HepG2 (cell line): ENCODE measurements around the gene MEI1. TPM values are rescaled to one million over a fixed set of nuclear protein-coding genes. Genes with fewer than 3 reads are reported as not detected.

Source experiments
- ATAC-seq: fragments of 200-7000 bp; cut with Tn5 transposase; 3 replicates; pipeline ENCODE4 v1.9.1; 2020; ENCODE audit warnings: mild to moderate bottlenecking, moderate library complexity
- BruUV-seq: library from RNA; stranded (reverse); fragments of 400-500 nt; replicated peaks from 2 replicates; lab custom pipeline; 2021; lab: Mats Ljungman, UMichigan
- CTCF ChIA-PET: fragments of 300-600 bp; formaldehyde crosslinking; extraction: SDS; loops from one replicate; lab custom pipeline; 2021; ENCODE audit warnings: low total read pairs, inconsistent platforms, low intra/inter-chr PET ratio; lab: Yijun Ruan, JAX
- POLR2A ChIA-PET: fragments of 350-600 bp; sonication (Branson Sonifier 250); formaldehyde crosslinking; loops from one replicate; lab custom pipeline; 2020; ENCODE audit warnings: antibody characterized with exemption, inconsistent platforms; lab: Yijun Ruan, JAX
- DNase-seq: peaks from one replicate; pipeline ENCODE4 v3.0.0-alpha.2; 2015; ENCODE audit warnings: low spot score
- FAIRE-seq: peaks from 3 replicates; lab custom pipeline; 2011; peaks lifted over from hg19 to GRCh38; lab: Jason Lieb, UNC
- H2AFZ ChIP-seq: one replicate; pipeline ENCODE4 v1.6.1; 2011; ENCODE audit warnings: low read length, inconsistent platforms
- H3K27ac ChIP-seq: fragments of 300-600 bp; 3 replicates; pipeline ENCODE4 v1.8.0; 2011; ENCODE audit warnings: mixed run types, mild to moderate bottlenecking, mixed read lengths, low read length, inconsistent platforms; ENCODE audit not compliant: insufficient read depth; ENCODE audit errors: extremely low read length
- H3K27me3 ChIP-seq, 2 experiments: fragments of 200-600 bp in 1 of 2; 2 replicates in 1 of 2; 3 replicates in 1 of 2; pipeline versions ENCODE4 v1.6.0 to v1.8.0; 2011; ENCODE audit warnings: low read length in 2 of 2, mild to moderate bottlenecking in 2 of 2, moderate library complexity in 2 of 2, inconsistent platforms in 1 of 2; ENCODE audit not compliant: insufficient read depth in 2 of 2, control insufficient read depth in 1 of 2
- H3K36me3 ChIP-seq, 2 experiments: fragments of 200-600 bp in 1 of 2; replicated peaks in 1 of 2; 2 replicates in 1 of 2; 3 replicates in 1 of 2; pipeline versions ENCODE4 v1.5.1 to v1.8.0; 2011; ENCODE audit warnings: low read length in 2 of 2, inconsistent platforms in 1 of 2; ENCODE audit not compliant: insufficient read depth in 2 of 2, control insufficient read depth in 1 of 2
- H3K4me1 ChIP-seq: 2 replicates; pipeline ENCODE4 v1.5.1; 2012; ENCODE audit warnings: low read length, inconsistent platforms; ENCODE audit not compliant: insufficient read depth
- H3K4me2 ChIP-seq: 2 replicates; pipeline ENCODE4 v1.6.0; 2011; ENCODE audit warnings: low read depth, low read length, inconsistent platforms
- H3K4me3 ChIP-seq, 3 experiments: fragments of 200-600 bp in 1 of 3; sonication (generic), shearing (Covaris generic) in 1 of 3; replicated peaks in 1 of 3; 2 replicates each; pipeline ENCODE4 v1.5.1; 2011 to 2016; ENCODE audit warnings: low read length in 3 of 3, inconsistent platforms in 2 of 3, low read depth in 2 of 3, mild to moderate bottlenecking in 2 of 3, control low read depth in 1 of 3, mixed read lengths in 1 of 3; ENCODE audit not compliant: insufficient read depth in 1 of 3
- H3K79me2 ChIP-seq: one replicate; pipeline ENCODE4 v1.6.1; 2011; ENCODE audit warnings: low read length, inconsistent platforms; ENCODE audit not compliant: insufficient read depth
- H3K9ac ChIP-seq: 2 replicates; pipeline ENCODE4 v1.6.0; 2011; ENCODE audit warnings: mild to moderate bottlenecking, low read depth, low read length, inconsistent platforms; ENCODE audit not compliant: insufficient read depth
- H3K9me3 ChIP-seq: 2 replicates; pipeline ENCODE4 v1.5.1; 2012; ENCODE audit warnings: mild to moderate bottlenecking, low read length
- H4K20me1 ChIP-seq: 2 replicates; pipeline ENCODE4 v1.6.0; 2011; ENCODE audit warnings: inconsistent platforms, mild to moderate bottlenecking, low read length, moderate library complexity; ENCODE audit not compliant: insufficient read depth
- AFF4 ChIP-seq: sonication (generic); formaldehyde crosslinking; IDR thresholded peaks from 2 replicates; pipeline ENCODE4 v1.4.0; 2020; ENCODE audit warnings: missing genetic modification reagents
- BORCS8-MEF2B ChIP-seq: sonication (generic); formaldehyde crosslinking; IDR thresholded peaks from 2 replicates; pipeline ENCODE4 v1.8.0; 2022; ENCODE audit warnings: mild to moderate bottlenecking, missing genetic modification reagents
- FOXP1 ChIP-seq, 2 experiments: fragments of 450-650 bp in 1 of 2; IDR thresholded peaks; 2 replicates each; pipeline ENCODE4 v1.6.1; 2017 to 2018; ENCODE audit warnings: antibody characterized with exemption in 1 of 2
- GLI4 ChIP-seq: sonication (generic); formaldehyde crosslinking; IDR thresholded peaks from 2 replicates; pipeline ENCODE4 v1.5.1; 2020; ENCODE audit warnings: missing genetic modification reagents, mild to moderate bottlenecking, moderate library complexity, borderline replicate concordance
- KLF15 ChIP-seq: sonication (generic); formaldehyde crosslinking; IDR thresholded peaks from 2 replicates; pipeline ENCODE4 v1.8.1; 2023; ENCODE audit warnings: borderline replicate concordance, mild to moderate bottlenecking, inconsistent platforms, missing genetic modification reagents, mixed read lengths
- MEIS2 ChIP-seq: sonication (generic); formaldehyde crosslinking; IDR thresholded peaks from 2 replicates; pipeline ENCODE4 v1.9.0; 2021; ENCODE audit warnings: mild to moderate bottlenecking, missing genetic modification reagents
- NFATC3 ChIP-seq: sonication (generic); formaldehyde crosslinking; IDR thresholded peaks from 2 replicates; pipeline ENCODE4 v1.5.1; 2020; ENCODE audit warnings: mild to moderate bottlenecking, missing genetic modification reagents
- NFKBIZ ChIP-seq: IDR thresholded peaks from 2 replicates; pipeline ENCODE4 v1.6.1; 2018; ENCODE audit warnings: missing genetic modification reagents, missing compliant biosample characterization
- NR2F2 ChIP-seq: IDR thresholded peaks from 2 replicates; pipeline ENCODE4 v1.6.1; 2012; ENCODE audit warnings: low read depth, inconsistent platforms, borderline replicate concordance
- PAF1 ChIP-seq: IDR thresholded peaks from 2 replicates; pipeline ENCODE4 v1.6.1; 2016; ENCODE audit warnings: missing genetic modification reagents, missing compliant biosample characterization
- SALL2 ChIP-seq: sonication (generic); formaldehyde crosslinking; IDR thresholded peaks from 2 replicates; pipeline ENCODE4 v1.8.1; 2023; ENCODE audit warnings: mild to moderate bottlenecking, missing genetic modification reagents, inconsistent platforms
- STAG1 ChIP-seq: sonication (generic); formaldehyde crosslinking; IDR thresholded peaks from 2 replicates; pipeline ENCODE4 v1.4.0; 2020; ENCODE audit warnings: missing genetic modification reagents
- ZFYVE20 ChIP-seq: sonication (generic); formaldehyde crosslinking; IDR thresholded peaks from 2 replicates; pipeline ENCODE4 v1.8.0; 2023; ENCODE audit warnings: low read depth, mild to moderate bottlenecking, moderate library complexity, missing genetic modification reagents, borderline replicate concordance
- ZMYM4 ChIP-seq: sonication (generic); formaldehyde crosslinking; IDR thresholded peaks from 2 replicates; pipeline ENCODE4 v1.8.1; 2023; ENCODE audit warnings: mild to moderate bottlenecking, missing genetic modification reagents
- ZNF432 ChIP-seq: sonication (generic); formaldehyde crosslinking; IDR thresholded peaks from 2 replicates; pipeline ENCODE4 v1.5.0; 2020; ENCODE audit warnings: missing genetic modification reagents, mild to moderate bottlenecking, borderline replicate concordance
- ZNF569 ChIP-seq: sonication (generic); formaldehyde crosslinking; IDR thresholded peaks from 2 replicates; pipeline ENCODE4 v1.5.0; 2020; ENCODE audit warnings: mild to moderate bottlenecking, missing genetic modification reagents, moderate library complexity, borderline replicate concordance
- ZNF768 ChIP-seq: sonication (generic); formaldehyde crosslinking; IDR thresholded peaks from 2 replicates; pipeline ENCODE4 v1.4.0; 2020; ENCODE audit warnings: missing genetic modification reagents
- WGBS: methylation state at CpG from one replicate; pipeline ENCODE4 v1.1.6; 2017; ENCODE audit warnings: low lambda C conversion rate; 5-methylcytosine and 5-hydroxymethylcytosine counted together
- in situ Hi-C: cut with HindIII; loops from 2 replicates; pipeline ENCODE4 v1.10.0; 2017; ENCODE audit warnings: low pct_unique_long_range_greater_than_20kb; ENCODE audit not compliant: extremely low pct_ligation_motif_present
- intact Hi-C: fragments of 100-400 bp; cut with micrococcal nuclease; formaldehyde crosslinking; loops from one replicate; pipeline ENCODE4 v1.10.0; 2022; ENCODE audit not compliant: unreplicated experiment
- polyA plus RNA-seq, 8 experiments: library from polyadenylated mRNA; depleted of rRNA in 3 of 8; stranded (reverse) in 7 of 8; unstranded in 1 of 8; fragments of >200 nt; fragmentation: Illumina TruSeq in 4 of 8; extraction: Trizol in 4 of 8; gene quantifications; 2 replicates each; pipeline versions ENCODE4 v1.2.1 to v1.2.3, GENCODE V29; 2011 to 2016; ENCODE audit warnings: low read depth in 4 of 8, missing spikeins in 1 of 8, mixed read lengths in 1 of 8; ENCODE audit not compliant: insufficient read depth in 1 of 8
- total RNA-seq, 5 experiments: library from RNA; depleted of rRNA; stranded (reverse); fragments of >200 nt; fragmentation: Illumina TruSeq; extraction: Trizol; gene quantifications; 2 replicates each; pipeline ENCODE4 v1.2.3, GENCODE V29; 2016; ENCODE audit warnings: low read depth in 1 of 5

The MEI1 gene
- total and polyA plus RNA-seq, 2 of the 13 experiments (the other 11 are each of a cell fraction or from before 2014, with no cell fraction given): 0.75 to 1.9 TPM

GRCh38 chr22:41660416-41660815 lies 38.9 kb upstream of the MEI1 start:
- no peak overlapping the region for H2AFZ ChIP-seq
- H3K27me3 ChIP-seq: no peaks in the 10 kb centered on the region
- ATAC-seq (no peak), DNase-seq (no peak), FAIRE-seq (no peak)
- BruUV-seq: no TSS peak
- H3K4me2 ChIP-seq: no peak overlapping the region
- no peak overlapping the region for H3K9ac ChIP-seq
- no peaks in the 10 kb centered on the region for H3K79me2 ChIP-seq
- WGBS: 96% methylated on average over 3 of the region's 3 CpGs
- H3K36me3 ChIP-seq: peaks cover 38 to 80% of the 10 kb centered on the region in 2 experiments
- H3K4me1 ChIP-seq: no peaks in the 10 kb centered on the region
- H3K27ac ChIP-seq: no peak overlapping the region
- H4K20me1 ChIP-seq: no peaks in the 10 kb centered on the region
- POLR2A ChIA-PET: interaction anchor here (1.0 kb wide), 1 partner anchor 40 kb away, joined by 4 read pairs; the partner anchor contains the start of genes DESI1 and XRCC6
- in situ Hi-C loops (no loop called here), intact Hi-C loops (no loop called here)
- H3K4me3 ChIP-seq: no peak overlapping the region
- CTCF ChIA-PET: no interaction called here
- no peak for TF ChIP-seq BORCS8-MEF2B
- TF ChIP-seq NR2F2: no peak
- H3K9me3 ChIP-seq: no peaks in the 10 kb centered on the region

GRCh38 chr22:41661088-41661487 lies 38.2 kb upstream of the MEI1 start:
- H3K4me3 ChIP-seq: no peak overlapping the region
- BruUV-seq: no TSS peak
- CTCF ChIA-PET: no interaction called here
- H3K27ac ChIP-seq: no peak overlapping the region
- H3K79me2 ChIP-seq: no peaks in the 10 kb centered on the region
- H3K9me3 ChIP-seq: no peaks in the 10 kb centered on the region
- ATAC-seq (no peak), FAIRE-seq (no peak), DNase-seq (no peak)
- H2AFZ ChIP-seq: no peak overlapping the region
- peaks cover 36 to 74% of the 10 kb centered on the region in 2 experiments for H3K36me3 ChIP-seq
- 90% methylated on average over 3 of the region's 3 CpGs for WGBS
- intact Hi-C loops: no loop called here
- H3K4me2 ChIP-seq: no peak overlapping the region
- no peaks in the 10 kb centered on the region for H4K20me1 ChIP-seq
- in situ Hi-C loops: no loop called here
- no peak overlapping the region for H3K9ac ChIP-seq
- no peaks in the 10 kb centered on the region for H3K27me3 ChIP-seq
- no peaks in the 10 kb centered on the region for H3K4me1 ChIP-seq
- POLR2A ChIA-PET: no interaction called here
- TF ChIP-seq STAG1 (CRISPR knock-in tag): no peak
- TF ChIP-seq MEIS2 (CRISPR knock-in tag): no peak
- TF ChIP-seq AFF4: no peak
- no peak for TF ChIP-seq NFATC3
- TF ChIP-seq ZNF432: no peak
- TF ChIP-seq NFKBIZ (CRISPR knock-in tag): no peak
- TF ChIP-seq SALL2: no peak
- no peak for TF ChIP-seq ZFYVE20
- no peak for TF ChIP-seq PAF1 (CRISPR knock-in tag)
- no peak for TF ChIP-seq ZNF768 (CRISPR knock-in tag)
- TF ChIP-seq FOXP1 (IDR thresholded peaks at IDR 0.05): no peak
- no peak for TF ChIP-seq FOXP1 (CRISPR knock-in tag; IDR thresholded peaks at IDR 0.05)
- no peak for TF ChIP-seq ZNF569 (CRISPR knock-in tag)
- TF ChIP-seq GLI4 (CRISPR knock-in tag): no peak
- TF ChIP-seq KLF15 (CRISPR knock-in tag): no peak
- TF ChIP-seq ZMYM4 (CRISPR knock-in tag): no peak
